Natural killer cell (primary cell): Measurements from ENCODE around the gene DNAH14. TPM values are rescaled to one million over a fixed set of nuclear protein-coding genes. Genes with fewer than 3 reads are reported as not detected.

Experiments used
- ATAC-seq, 3 donors: fragments of 150-1000 bp in 2 of 3; fragments of 200-7000 bp in 1 of 3; cut with Tn5 transposase; 1 replicate in 1 of 3; 2 replicates in 2 of 3; pipeline ENCODE4 v1.10.0; 2021; ENCODE audit warnings: mild to moderate bottlenecking in 2 of 3, moderate library complexity in 2 of 3
- DNase-seq, 2 donors: peaks; one replicate each; pipeline versions ENCODE4 v3.0.0 to v3.0.0-alpha.2; 2013 to 2021; ENCODE audit warnings: mixed read lengths in 1 of 2
- H3K27ac ChIP-seq: one replicate; pipeline ENCODE4 v1.5.1; 2013; ENCODE audit warnings: mild to moderate bottlenecking, low read length
- H3K27me3 ChIP-seq: one replicate; pipeline ENCODE4 v1.6.1; 2013; ENCODE audit warnings: low read length; ENCODE audit not compliant: control insufficient read depth, insufficient read depth
- H3K36me3 ChIP-seq: one replicate; pipeline ENCODE4 v1.6.1; 2013; ENCODE audit warnings: low read length; ENCODE audit not compliant: control insufficient read depth, insufficient read depth
- H3K4me1 ChIP-seq: one replicate; pipeline ENCODE4 v1.6.1; 2013; ENCODE audit warnings: low read length; ENCODE audit not compliant: control insufficient read depth, insufficient read depth
- H3K4me3 ChIP-seq: one replicate; pipeline ENCODE4 v1.5.1; 2013; ENCODE audit warnings: low read length
- H3K9me3 ChIP-seq: one replicate; pipeline ENCODE4 v1.6.1; 2013; ENCODE audit warnings: low read length; ENCODE audit not compliant: control insufficient read depth, insufficient read depth
- H3K27ac Mint-ChIP-seq, 2 donors: one replicate each; pipeline ENCODE4 v1.8.0; 2022; ENCODE audit warnings: mild to moderate bottlenecking in 2 of 2, mixed read lengths in 2 of 2, moderate library complexity in 1 of 2
- H3K27me3 Mint-ChIP-seq, 2 donors: one replicate each; pipeline ENCODE4 v1.8.0; 2022; ENCODE audit warnings: low read depth in 2 of 2, mixed read lengths in 2 of 2
- H3K36me3 Mint-ChIP-seq: one replicate; pipeline ENCODE4 v1.8.0; 2022; ENCODE audit warnings: mixed read lengths
- H3K4me1 Mint-ChIP-seq, 2 donors: one replicate each; pipeline ENCODE4 v1.8.0; 2022; ENCODE audit warnings: mixed read lengths in 2 of 2
- H3K4me3 Mint-ChIP-seq: one replicate; pipeline ENCODE4 v1.8.0; 2022; ENCODE audit warnings: mild to moderate bottlenecking, moderate library complexity, mixed read lengths
- H3K9me3 Mint-ChIP-seq, 2 donors: one replicate each; pipeline ENCODE4 v1.8.0; 2022; ENCODE audit warnings: mixed read lengths in 2 of 2
- CTCF ChIP-seq: fragments of 200-600 bp; IDR thresholded peaks from one replicate; pipeline ENCODE4 v1.8.0; 2022; ENCODE audit warnings: antibody characterized with exemption
- WGBS: methylation state at CpG from one replicate; pipeline ENCODE4 v1.1.7; 2013; ENCODE audit warnings: missing lambda C conversion rate; ENCODE audit not compliant: insufficient coverage; 5-methylcytosine and 5-hydroxymethylcytosine counted together
- intact Hi-C: fragments of 100-400 bp; cut with micrococcal nuclease; formaldehyde crosslinking; loops from one replicate; pipeline ENCODE4 v1.14.2; 2022
- total RNA-seq, 4 donors: library from RNA; stranded (reverse); fragments of 120-200 nt in 1 of 4; gene quantifications; one replicate each; pipeline versions ENCODE4 v1.2.3 to v1.2.4, GENCODE V29; 2013 to 2022

Gene DNAH14
- total RNA-seq, 3 donors from 2014 or later (not counting 1 experiment from before 2014, with no cell fraction given), result 0.35 to 1.3 TPM; not detected in 1

GRCh38 chr1:225435957-225436392, 506.5 kb downstream of the DNAH14 start:
- 65% methylated on average over 6 of the region's 6 CpGs for WGBS
- H3K4me3 Mint-ChIP-seq, result no peak overlapping the region
- peaks cover 5 to 7% of the 10 kb centered on the region in 2 donors for H3K4me1 Mint-ChIP-seq
- intact Hi-C loops, result no loop called here
- H3K36me3 Mint-ChIP-seq, result no peaks in the 10 kb centered on the region
- H3K9me3 Mint-ChIP-seq, result no peaks in the 10 kb centered on the region
- Histone ChIP-seq H3K27ac (no peak overlapping the region), H3K4me3 (no peak overlapping the region), H3K27me3 (no peaks in the 10 kb centered on the region), H3K9me3 (no peaks in the 10 kb centered on the region), H3K4me1 (no peaks in the 10 kb centered on the region), H3K36me3 (no peaks in the 10 kb centered on the region)
- DNase-seq (no peak), ATAC-seq (no peak)
- H3K27me3 Mint-ChIP-seq, result no peaks in the 10 kb centered on the region
- H3K27ac Mint-ChIP-seq, result no peak overlapping the region
- TF ChIP-seq CTCF, result no peak

GRCh38 chr1:225437710-225438437, 508.4 kb downstream of the DNAH14 start:
- ATAC-seq, result no peak
- Mint-ChIP-seq H3K27me3 (no peaks in the 10 kb centered on the region), H3K4me1 (peaks cover 20 to 24% of the 10 kb centered on the region in 2 donors), H3K36me3 (no peaks in the 10 kb centered on the region), H3K4me3 (no peak overlapping the region), H3K27ac (no peak overlapping the region), H3K9me3 (no peaks in the 10 kb centered on the region)
- H3K9me3 ChIP-seq, result no peaks in the 10 kb centered on the region
- DNase-seq, result no peak
- H3K36me3 ChIP-seq, result no peaks in the 10 kb centered on the region
- H3K27ac ChIP-seq, result no peak overlapping the region
- WGBS, result 96% methylated on average over 5 of the region's 5 CpGs
- TF ChIP-seq CTCF, result no peak
- H3K4me1 ChIP-seq, result peaks cover 8% of the 10 kb centered on the region
- no peaks in the 10 kb centered on the region for H3K27me3 ChIP-seq
- no peak overlapping the region for H3K4me3 ChIP-seq
- intact Hi-C loops, result no loop called here

GRCh38 chr1:225440380-225441221, 511.1 kb downstream of the DNAH14 start:
- no peaks in the 10 kb centered on the region for H3K36me3 ChIP-seq
- peak overlapping the region in 1 of 2 donors; percentile 29 for H3K27ac Mint-ChIP-seq
- no peaks in the 10 kb centered on the region for H3K27me3 ChIP-seq
- no peaks in the 10 kb centered on the region for H3K9me3 Mint-ChIP-seq
- no peak overlapping the region for H3K4me3 Mint-ChIP-seq
- H3K27me3 Mint-ChIP-seq, result no peaks in the 10 kb centered on the region
- ATAC-seq, result no peak
- no peak for DNase-seq
- H3K4me1 Mint-ChIP-seq, result peaks cover 44 to 49% of the 10 kb centered on the region in 2 donors
- no peaks in the 10 kb centered on the region for H3K36me3 Mint-ChIP-seq
- TF ChIP-seq CTCF, result no peak
- intact Hi-C loops, result no loop called here
- H3K4me3 ChIP-seq, result no peak overlapping the region
- no peaks in the 10 kb centered on the region for H3K9me3 ChIP-seq
- H3K4me1 ChIP-seq, result peaks cover 27% of the 10 kb centered on the region
- no peak overlapping the region for H3K27ac ChIP-seq
- over 99% methylated on average over 4 of the region's 4 CpGs for WGBS
